Measurements from ENCODE around the gene RIT1.

DNA sequence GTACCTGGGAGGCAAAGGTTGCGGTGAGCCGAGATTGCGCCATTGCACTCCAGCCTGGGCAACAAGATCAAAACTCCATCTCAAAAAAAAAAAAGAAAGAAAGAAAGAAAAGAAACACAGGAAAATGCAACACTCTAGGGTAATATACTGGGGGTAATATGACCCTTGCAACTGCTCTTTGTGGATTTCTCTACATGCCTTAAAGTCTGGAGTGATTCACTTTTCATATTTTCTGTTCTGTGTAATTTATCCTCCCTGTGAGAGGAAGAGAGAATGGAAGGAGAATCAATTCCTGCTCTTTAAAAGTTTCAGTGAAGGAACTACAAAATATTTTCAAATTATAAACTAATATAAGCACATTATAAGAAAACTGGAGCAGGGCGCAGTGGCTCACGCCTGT is 22.7 kb downstream of the RIT1 start:
- no peak for TF ChIP-seq POLR2A (IDR thresholded peaks at IDR 0.05)
- TF ChIP-seq, protein P1, sequence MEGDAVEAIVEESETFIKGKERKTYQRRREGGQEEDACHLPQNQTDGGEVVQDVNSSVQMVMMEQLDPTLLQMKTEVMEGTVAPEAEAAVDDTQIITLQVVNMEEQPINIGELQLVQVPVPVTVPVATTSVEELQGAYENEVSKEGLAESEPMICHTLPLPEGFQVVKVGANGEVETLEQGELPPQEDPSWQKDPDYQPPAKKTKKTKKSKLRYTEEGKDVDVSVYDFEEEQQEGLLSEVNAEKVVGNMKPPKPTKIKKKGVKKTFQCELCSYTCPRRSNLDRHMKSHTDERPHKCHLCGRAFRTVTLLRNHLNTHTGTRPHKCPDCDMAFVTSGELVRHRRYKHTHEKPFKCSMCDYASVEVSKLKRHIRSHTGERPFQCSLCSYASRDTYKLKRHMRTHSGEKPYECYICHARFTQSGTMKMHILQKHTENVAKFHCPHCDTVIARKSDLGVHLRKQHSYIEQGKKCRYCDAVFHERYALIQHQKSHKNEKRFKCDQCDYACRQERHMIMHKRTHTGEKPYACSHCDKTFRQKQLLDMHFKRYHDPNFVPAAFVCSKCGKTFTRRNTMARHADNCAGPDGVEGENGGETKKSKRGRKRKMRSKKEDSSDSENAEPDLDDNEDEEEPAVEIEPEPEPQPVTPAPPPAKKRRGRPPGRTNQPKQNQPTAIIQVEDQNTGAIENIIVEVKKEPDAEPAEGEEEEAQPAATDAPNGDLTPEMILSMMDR (IDR thresholded peaks at IDR 0.05) = no peak

Measured in testis (tissue), 2 donors.